Measurements from ENCODE around the gene CNP. TPM values are rescaled to one million over a fixed set of nuclear protein-coding genes. Genes with fewer than 3 reads are reported as not detected.
A peak's percentile ranks its signal among the peaks of the same experiment; 100 is the strongest.

CNP gene
- total and polyA plus RNA-seq, 2 of the 8 experiments (the other 6 are each of a cell fraction or from before 2014, with no cell fraction given), result 21.9 to 60.6 TPM

DNA sequence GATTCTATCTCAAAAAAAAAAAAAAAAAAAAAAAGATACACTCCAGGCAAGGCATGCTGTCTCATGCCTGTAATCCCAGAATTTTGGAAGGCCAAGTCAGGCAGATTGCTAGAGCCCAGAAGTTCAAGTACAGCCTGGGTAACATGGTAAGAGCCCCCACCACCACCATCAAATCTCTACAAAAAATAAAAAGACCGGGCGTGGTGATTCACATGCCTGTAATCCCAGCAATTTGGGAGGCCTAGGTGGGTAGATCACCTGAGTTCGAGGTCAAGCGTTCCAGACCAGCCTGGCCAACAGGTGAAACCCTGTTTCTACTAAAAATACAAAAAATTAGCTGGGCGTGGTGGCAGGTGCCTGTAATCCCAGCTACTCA lies 46.0 kb upstream of the CNP start:
- peak overlapping the region; percentile 98; the same call in 1 of the 2 replicates for H2BK5ac ChIP-seq (ENCODE audit: low read depth, low read length)
- H4K20me1 ChIP-seq (replicated peaks in 1 of 2; ENCODE audit: control insufficient read depth in 1 of 2, insufficient read depth in 2 of 2, low read length in 2 of 2), result peaks cover 13 to 17% of the 10 kb centered on the region in 2 experiments
- no peak overlapping the region for H4K8ac ChIP-seq (ENCODE audit: extremely low read depth, insufficient read depth, low read length)
- no peak overlapping the region for H2AFZ ChIP-seq (ENCODE audit: low read length)
- no peak overlapping the region for H3K4me3 ChIP-seq (ENCODE audit: extremely low read depth in 1 of 4, insufficient read depth in 2 of 4, low read depth in 3 of 4, low read length in 4 of 4)
- CTCF ChIA-PET (ENCODE audit: partially characterized antibody), result interaction anchor here (0.6 to 16.0 kb wide), 3 partner anchors 8 to 42 kb away, joined by 3 to 205 read pairs (median 8); partner anchors contain the start of genes CNP and ODAD4
- no peak overlapping the region; the same call in 1 of the 2 replicates for H2BK20ac ChIP-seq (ENCODE audit: low read length)
- no peak overlapping the region for H3K4ac ChIP-seq (replicated peaks; ENCODE audit: insufficient read length, low read depth, low read length)
- no peak overlapping the region for H3K9ac ChIP-seq (replicated peaks in 1 of 4; ENCODE audit: extremely low read depth in 1 of 4, low read depth in 3 of 4, low read length in 3 of 4)
- H3K36me3 ChIP-seq (ENCODE audit: control insufficient read depth in 2 of 4, insufficient read depth in 4 of 4, low read length in 3 of 4), result no peaks in the 10 kb centered on the region
- H3K79me1 ChIP-seq (ENCODE audit: low read depth, low read length), result peaks cover 5% of the 10 kb centered on the region; the same call in 1 of the 2 replicates
- peaks cover 12 to 24% (median 19%) of the 10 kb centered on the region in 4 experiments for H3K4me1 ChIP-seq (replicated peaks in 1 of 4; ENCODE audit: control insufficient read depth in 3 of 4, insufficient read depth in 4 of 4, low read length in 3 of 4)
- no peak for DNase-seq (ENCODE audit: low read depth in 1 of 2, low spot score in 2 of 2)
- peaks cover 14% of the 10 kb centered on the region for H3K23me2 ChIP-seq (ENCODE audit: low read depth, low read length)
- POLR2A ChIA-PET (ENCODE audit: partially characterized antibody), result interaction anchor here (1.5 to 8.2 kb wide), 3 partner anchors 10 to 37 kb away, joined by 6 to 67 read pairs (median 64); partner anchors contain the start of gene ODAD4
- no peak overlapping the region for H3K14ac ChIP-seq (ENCODE audit: insufficient read length)
- no peak overlapping the region for H2BK15ac ChIP-seq (ENCODE audit: low read length)
- no peak overlapping the region for H2BK120ac ChIP-seq (replicated peaks; ENCODE audit: low read depth, low read length)
- peak overlapping the region in 1 of 2 experiments; percentile 97; a peak in 1 of 4 replicates for H3K4me2 ChIP-seq (ENCODE audit: insufficient read depth in 1 of 2, low read depth in 2 of 2, low read length in 2 of 2)
- H2AK5ac ChIP-seq (ENCODE audit: low read depth, low read length), result no peak overlapping the region
- 86% methylated on average over 5 of the region's 5 CpGs; no CpG with 5 or more reads in 1 of the 2 experiments for WGBS, 2 experiments (ENCODE audit: extremely low coverage in 1 of 2, insufficient coverage in 1 of 2, insufficient read length in 1 of 2, insufficient replicate concordance in 2 of 2, low coverage in 1 of 2, low lambda C conversion rate in 2 of 2, missing lambda C conversion rate in 1 of 2)
- H3K18ac ChIP-seq (ENCODE audit: extremely low read depth, low read length), result no peak overlapping the region
- H3K9me3 ChIP-seq (ENCODE audit: insufficient read depth in 2 of 2, low read depth in 1 of 2, low read length in 1 of 2), result no peaks in the 10 kb centered on the region
- no peak for FAIRE-seq
- H3K79me2 ChIP-seq (ENCODE audit: control insufficient read depth in 1 of 2, insufficient read depth in 2 of 2, low read length in 2 of 2), result peaks cover 18 to 31% of the 10 kb centered on the region in 2 experiments
- no peak overlapping the region for H3K56ac ChIP-seq (replicated peaks; ENCODE audit: insufficient read length, low read depth, low read length)
- 0 out of 2 replicates have a peak overlapping the region, but pooled peaks have one; percentile 17 for H2BK12ac ChIP-seq (ENCODE audit: low read depth, low read length)
- H3K27ac ChIP-seq (ENCODE audit: low read depth, low read length), result no peak overlapping the region
- no peak overlapping the region for H3K23ac ChIP-seq (ENCODE audit: insufficient read length)
- H4K91ac ChIP-seq (replicated peaks; ENCODE audit: insufficient read length, low read length), result no peak overlapping the region
- H4K5ac ChIP-seq (ENCODE audit: insufficient read length, low read depth, low read length), result no peak overlapping the region
- no peaks in the 10 kb centered on the region for H3K27me3 ChIP-seq (replicated peaks in 1 of 4; ENCODE audit: control insufficient read depth in 3 of 4, extremely low read depth in 1 of 4, insufficient read depth in 3 of 4, low read length in 3 of 4)
- TF ChIP-seq SRF (IDR thresholded peaks at IDR 0.05; ENCODE audit: low read depth, low read length), result no peak

All from H1 (cell line).